CD14-positive monocyte (primary cell): Measurements from ENCODE around the gene ING1. TPM values are rescaled to one million over a fixed set of nuclear protein-coding genes. Genes with fewer than 3 reads are reported as not detected.
A peak's percentile ranks its signal among the peaks of the same experiment; 100 is the strongest.

Source experiments
- DNase-seq, 3 donors: peaks; one replicate each; pipeline ENCODE4 v3.0.0-alpha.2; 2011 to 2022
- H2AFZ ChIP-seq: 2 replicates; pipeline ENCODE4 v1.6.0; 2012; ENCODE audit warnings: mild to moderate bottlenecking, low read depth, low read length, inconsistent platforms; ENCODE audit not compliant: insufficient read depth, poor library complexity, severe bottlenecking
- H3K27ac ChIP-seq, 2 donors: 1 replicate in 1 of 2; 2 replicates in 1 of 2; pipeline ENCODE4 v1.5.1; 2012 to 2013; ENCODE audit warnings: low read length in 2 of 2, control low read depth in 1 of 2, inconsistent platforms in 1 of 2, low read depth in 1 of 2, mild to moderate bottlenecking in 1 of 2
- H3K27me3 ChIP-seq, 2 donors: one replicate each; pipeline versions ENCODE4 v1.6.0 to v1.6.1; 2011 to 2013; ENCODE audit warnings: low read length in 2 of 2; ENCODE audit not compliant: control insufficient read depth in 2 of 2, insufficient read depth in 2 of 2
- H3K36me3 ChIP-seq, 2 donors: replicated peaks in 1 of 2; 1 replicate in 1 of 2; 2 replicates in 1 of 2; pipeline versions ENCODE4 v1.5.1 to v1.6.1; 2012 to 2013; ENCODE audit warnings: low read length in 2 of 2, control low read depth in 1 of 2, inconsistent platforms in 1 of 2, mild to moderate bottlenecking in 1 of 2; ENCODE audit not compliant: insufficient read depth in 2 of 2, control insufficient read depth in 1 of 2
- H3K4me1 ChIP-seq, 2 donors: 1 replicate in 1 of 2; 2 replicates in 1 of 2; pipeline versions ENCODE4 v1.5.1 to v1.6.1; 2012 to 2013; ENCODE audit warnings: low read length in 2 of 2, control low read depth in 1 of 2, inconsistent platforms in 1 of 2, mild to moderate bottlenecking in 1 of 2, moderate library complexity in 1 of 2; ENCODE audit not compliant: insufficient read depth in 2 of 2, control insufficient read depth in 1 of 2
- H3K4me2 ChIP-seq: replicated peaks from 2 replicates; pipeline ENCODE3; 2012; ENCODE audit warnings: low read length, moderate library complexity, mild to moderate bottlenecking; ENCODE audit not compliant: poor library complexity, severe bottlenecking; ENCODE audit errors: extremely low read depth
- H3K4me3 ChIP-seq, 3 experiments: fragments of 200-600 bp in 1 of 3; sonication (generic) in 1 of 3; replicated peaks in 1 of 3; 1 replicate in 2 of 3; 2 replicates in 1 of 3; pipeline ENCODE4 v1.5.1; 2011 to 2013; ENCODE audit warnings: low read length in 3 of 3, mild to moderate bottlenecking in 3 of 3, control low read depth in 2 of 3, low read depth in 2 of 3, inconsistent platforms in 1 of 3, moderate library complexity in 1 of 3
- H3K79me2 ChIP-seq: 2 replicates; pipeline ENCODE4 v1.6.0; 2012; ENCODE audit warnings: mild to moderate bottlenecking, control low read depth, inconsistent platforms, low read length, moderate library complexity; ENCODE audit not compliant: insufficient read depth
- H3K9ac ChIP-seq: 2 replicates; pipeline ENCODE4 v1.6.0; 2017; ENCODE audit warnings: low read length, mild to moderate bottlenecking; ENCODE audit not compliant: insufficient read depth, poor library complexity, severe bottlenecking
- H3K9me3 ChIP-seq, 2 donors: replicated peaks in 1 of 2; 1 replicate in 1 of 2; 2 replicates in 1 of 2; pipeline versions ENCODE4 v1.5.1 to v1.6.1; 2012 to 2013; ENCODE audit warnings: low read length in 2 of 2, control low read depth in 1 of 2; ENCODE audit not compliant: control insufficient read depth in 1 of 2, insufficient read depth in 1 of 2
- H4K20me1 ChIP-seq: 2 replicates; pipeline ENCODE4 v1.6.0; 2012; ENCODE audit warnings: mild to moderate bottlenecking, low read length, control low read depth, moderate library complexity; ENCODE audit not compliant: insufficient read depth
- H3K27ac Mint-ChIP-seq, 7 donors: one replicate each; pipeline ENCODE4 v1.8.0; 2020; ENCODE audit warnings: mild to moderate bottlenecking in 7 of 7, mixed read lengths in 7 of 7, moderate library complexity in 6 of 7, inconsistent platforms in 2 of 7
- H3K27me3 Mint-ChIP-seq, 3 donors: one replicate each; pipeline ENCODE4 v1.8.0; 2021 to 2022; ENCODE audit warnings: low read depth in 3 of 3, mild to moderate bottlenecking in 3 of 3, mixed read lengths in 3 of 3, moderate library complexity in 3 of 3, inconsistent platforms in 1 of 3
- H3K36me3 Mint-ChIP-seq, 2 donors: one replicate each; pipeline ENCODE4 v1.8.0; 2020; ENCODE audit warnings: mixed read lengths in 2 of 2, inconsistent platforms in 1 of 2, mild to moderate bottlenecking in 1 of 2
- H3K4me1 Mint-ChIP-seq: one replicate; pipeline ENCODE4 v1.8.0; 2020; ENCODE audit warnings: mild to moderate bottlenecking, mixed read lengths
- H3K4me3 Mint-ChIP-seq, 2 donors: one replicate each; pipeline ENCODE4 v1.8.0; 2020; ENCODE audit warnings: mild to moderate bottlenecking in 2 of 2, mixed read lengths in 2 of 2, moderate library complexity in 1 of 2
- H3K9me3 Mint-ChIP-seq, 7 donors: one replicate each; pipeline ENCODE4 v1.8.0; 2020 to 2022; ENCODE audit warnings: mixed read lengths in 7 of 7, mild to moderate bottlenecking in 6 of 7, moderate library complexity in 6 of 7, inconsistent platforms in 2 of 7
- WGBS: methylation state at CpG from one replicate; pipeline ENCODE4 v1.1.5; 2013; ENCODE audit warnings: missing lambda C conversion rate; ENCODE audit not compliant: insufficient coverage; 5-methylcytosine and 5-hydroxymethylcytosine counted together
- intact Hi-C, 2 donors: fragments of 100-400 bp; cut with micrococcal nuclease; formaldehyde crosslinking; loops; one replicate each; pipeline versions ENCODE4 v1.15.0 to v1.15.1; 2023
- polyA plus RNA-seq, 3 donors: library from polyadenylated mRNA; depleted of rRNA in 1 of 3; unstranded in 2 of 3; stranded (reverse) in 1 of 3; fragments of 300-500 nt in 2 of 3; fragments of >200 nt in 1 of 3; fragmentation: Illumina TruSeq in 2 of 3; gene quantifications; 1 replicate in 2 of 3; 2 replicates in 1 of 3; pipeline ENCODE4 v1.2.3, GENCODE V29; 2012 to 2021
- TF ChIP-seq, protein P1 (sequence below): fragments of 200-600 bp; IDR thresholded peaks from one replicate; pipeline ENCODE4 v1.8.0; 2022; ENCODE audit warnings: antibody characterized with exemption, mild to moderate bottlenecking

Gene ING1
- polyA plus RNA-seq, 3 donors: 8.4 to 128 (median 11.8) TPM

DNA sequence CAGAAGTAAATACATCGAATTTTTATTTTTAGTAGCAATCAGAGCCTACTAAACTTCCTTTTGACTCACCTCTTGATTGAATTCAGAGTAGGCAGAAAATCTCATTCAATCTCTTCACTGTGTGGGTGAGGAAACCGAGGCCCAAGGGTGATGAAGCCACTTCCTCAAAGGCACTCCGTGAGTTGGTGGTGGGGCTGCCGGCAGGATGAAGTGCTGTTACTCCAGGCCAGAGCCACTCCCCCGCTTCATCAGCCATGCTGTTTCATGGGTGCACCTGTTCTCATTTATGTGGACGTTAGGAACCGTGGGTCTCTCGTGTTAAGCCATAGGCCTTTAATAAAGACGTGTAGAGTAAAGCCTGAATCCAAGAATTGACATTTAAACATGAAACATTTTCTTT lies 13.2 kb downstream of the ING1 start:
- Histone ChIP-seq H3K9me3 (no peaks in the 10 kb centered on the region), H4K20me1 (peaks cover 31% of the 10 kb centered on the region), H3K27ac (no peak overlapping the region), H3K4me1 (no peaks in the 10 kb centered on the region), H3K36me3 (peaks cover 6 to 34% of the 10 kb centered on the region in 2 donors), H3K9ac (no peak overlapping the region), H2AFZ (no peak overlapping the region), H3K27me3 (no peaks in the 10 kb centered on the region), H3K4me3 (no peak overlapping the region), H3K4me2 (no peak overlapping the region), H3K79me2 (peaks cover 22% of the 10 kb centered on the region)
- Mint-ChIP-seq H3K27ac (no peak overlapping the region), H3K27me3 (peaks cover 0 to 6% (median 1%) of the 10 kb centered on the region in 3 donors), H3K4me3 (no peak overlapping the region), H3K36me3 (peaks cover 6 to 29% of the 10 kb centered on the region in 2 donors), H3K4me1 (peaks cover 10% of the 10 kb centered on the region), H3K9me3 (no peaks in the 10 kb centered on the region)
- intact Hi-C loops: no loop called here
- WGBS: 42% methylated on average over 2 of the region's 9 CpGs
- TF ChIP-seq, protein P1, sequence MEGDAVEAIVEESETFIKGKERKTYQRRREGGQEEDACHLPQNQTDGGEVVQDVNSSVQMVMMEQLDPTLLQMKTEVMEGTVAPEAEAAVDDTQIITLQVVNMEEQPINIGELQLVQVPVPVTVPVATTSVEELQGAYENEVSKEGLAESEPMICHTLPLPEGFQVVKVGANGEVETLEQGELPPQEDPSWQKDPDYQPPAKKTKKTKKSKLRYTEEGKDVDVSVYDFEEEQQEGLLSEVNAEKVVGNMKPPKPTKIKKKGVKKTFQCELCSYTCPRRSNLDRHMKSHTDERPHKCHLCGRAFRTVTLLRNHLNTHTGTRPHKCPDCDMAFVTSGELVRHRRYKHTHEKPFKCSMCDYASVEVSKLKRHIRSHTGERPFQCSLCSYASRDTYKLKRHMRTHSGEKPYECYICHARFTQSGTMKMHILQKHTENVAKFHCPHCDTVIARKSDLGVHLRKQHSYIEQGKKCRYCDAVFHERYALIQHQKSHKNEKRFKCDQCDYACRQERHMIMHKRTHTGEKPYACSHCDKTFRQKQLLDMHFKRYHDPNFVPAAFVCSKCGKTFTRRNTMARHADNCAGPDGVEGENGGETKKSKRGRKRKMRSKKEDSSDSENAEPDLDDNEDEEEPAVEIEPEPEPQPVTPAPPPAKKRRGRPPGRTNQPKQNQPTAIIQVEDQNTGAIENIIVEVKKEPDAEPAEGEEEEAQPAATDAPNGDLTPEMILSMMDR: no peak
- DNase-seq: no peak

DNA sequence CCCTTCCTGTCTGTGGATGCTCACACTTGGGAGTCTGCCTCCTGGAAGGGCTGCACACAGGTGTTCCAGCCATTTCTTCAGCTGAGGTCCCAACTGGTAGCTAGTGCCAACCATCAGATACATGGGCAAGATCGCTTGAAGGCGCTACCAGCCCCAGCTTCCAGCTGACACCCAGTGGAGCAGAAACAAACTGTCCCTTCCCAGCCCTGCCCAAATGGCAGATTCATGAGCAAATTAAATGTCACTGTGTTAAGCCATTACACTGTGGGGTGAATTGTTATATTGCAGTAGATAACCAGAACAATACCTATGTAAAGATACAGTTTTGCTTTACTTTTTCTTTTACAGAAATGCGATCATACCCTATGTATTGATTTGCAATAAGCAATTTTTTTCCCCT lies 17.6 kb downstream of the ING1 start:
- Mint-ChIP-seq H3K4me3 (no peak overlapping the region), H3K36me3 (peaks cover 3 to 11% of the 10 kb centered on the region in 2 donors), H3K9me3 (peaks cover 3 to 12% (median 5%) of the 10 kb centered on the region in 7 donors), H3K27me3 (peaks cover 0 to 4% (median 1%) of the 10 kb centered on the region in 3 donors), H3K27ac (peak overlapping the region in 1 of 7 donors; percentile 63), H3K4me1 (peaks cover 10% of the 10 kb centered on the region)
- TF ChIP-seq, protein P1: no peak
- Histone ChIP-seq H4K20me1 (peaks cover 4% of the 10 kb centered on the region), H3K79me2 (no peaks in the 10 kb centered on the region), H3K4me1 (no peaks in the 10 kb centered on the region), H3K4me3 (no peak overlapping the region), H2AFZ (no peak overlapping the region), H3K27ac (no peak overlapping the region), H3K4me2 (no peak overlapping the region), H3K27me3 (no peaks in the 10 kb centered on the region), H3K36me3 (peaks cover 2 to 4% of the 10 kb centered on the region in 2 donors), H3K9ac (no peak overlapping the region), H3K9me3 (peaks cover 0 to 3% of the 10 kb centered on the region in 2 donors)
- WGBS: 80% methylated on average over 2 of the region's 3 CpGs
- intact Hi-C loops: no loop called here
- DNase-seq: no peak
